ENCODE measurements around the gene ABCA2.

DNA sequence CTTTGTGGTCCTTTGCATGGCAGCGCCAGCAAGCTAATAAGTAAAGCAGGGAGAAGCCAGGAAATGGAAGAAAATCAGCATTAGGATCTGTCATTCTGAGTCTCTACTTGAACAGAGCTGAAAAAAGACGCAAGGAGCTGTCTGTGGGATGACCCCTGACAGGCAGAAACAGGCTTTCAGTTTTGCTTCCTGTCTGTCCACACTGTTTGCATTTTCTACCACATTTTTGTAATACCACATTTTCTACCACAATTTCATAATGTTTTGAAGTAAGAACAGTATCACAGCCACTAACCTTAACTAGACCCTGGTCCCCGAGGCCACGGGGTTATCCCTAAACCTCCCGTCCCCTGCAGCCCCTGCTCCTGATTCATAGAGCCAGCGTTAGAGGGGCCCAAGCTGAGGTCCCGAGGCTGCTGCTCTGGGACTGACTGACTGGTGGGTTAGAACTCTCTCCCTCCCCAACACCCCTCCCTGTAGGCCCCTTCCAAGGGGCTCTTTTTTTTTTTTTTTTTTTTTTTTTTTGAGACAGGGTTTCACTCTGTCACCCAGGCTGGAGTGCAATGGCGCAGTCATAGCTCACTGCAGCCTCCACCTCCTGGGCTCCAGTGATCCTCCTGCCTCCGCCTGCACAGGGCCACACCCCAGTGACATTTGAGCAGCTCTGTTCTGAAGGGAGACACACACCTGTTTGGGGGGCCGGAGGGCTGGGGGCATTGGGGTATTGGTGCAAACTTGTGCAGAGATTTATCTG lies 27.7 kb downstream of the ABCA2 start:
- TF ChIP-seq TAF1 (IDR thresholded peaks at IDR 0.05; ENCODE audit: borderline replicate concordance, low read depth, low read length): no peak
- TF ChIP-seq GABPA (IDR thresholded peaks at IDR 0.05; ENCODE audit: low read depth): no peak

All from SK-N-SH (cell line).